Measurements from ENCODE around the gene CAMKMT. TPM values are rescaled to one million over a fixed set of nuclear protein-coding genes. Genes with fewer than 3 reads are reported as not detected.

The CAMKMT gene
- total RNA-seq, 1 experiment from 2014 or later: 17.4 TPM

DNA sequence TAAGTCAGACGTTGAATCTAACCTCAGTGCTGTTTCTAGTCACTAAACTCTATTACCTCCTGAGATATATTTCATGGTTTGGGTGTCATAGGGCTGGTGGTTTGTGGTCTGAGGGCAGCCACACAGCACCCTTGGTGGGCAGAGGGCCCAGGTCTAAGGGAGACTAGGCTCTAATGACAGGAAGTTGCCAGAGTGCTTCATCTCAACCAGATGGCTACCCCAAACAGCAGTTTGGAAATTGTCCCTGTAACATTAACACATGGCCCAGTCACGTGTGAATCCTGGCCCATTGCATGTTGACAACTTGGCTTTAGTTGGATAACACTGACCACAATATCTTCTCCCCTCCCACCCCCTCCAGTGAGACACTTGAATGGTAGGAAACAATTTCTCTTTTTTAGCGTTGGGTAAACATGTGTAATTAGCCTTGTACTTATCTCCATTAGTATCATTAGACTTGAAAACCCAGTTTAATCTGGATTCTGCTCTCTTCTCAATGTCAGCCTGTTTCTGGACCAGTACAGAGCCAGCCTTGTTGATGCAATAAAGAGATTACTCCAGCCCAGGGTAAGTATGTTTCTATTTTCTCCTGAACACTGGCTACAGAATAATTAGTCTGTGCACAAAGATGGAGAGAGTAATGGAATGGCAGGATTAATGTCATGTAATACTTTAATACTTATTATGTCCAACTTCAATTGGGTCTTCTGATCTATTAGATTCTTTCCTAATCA lies 392.0 kb downstream of the CAMKMT start:
- no peaks in the 10 kb centered on the region for H3K23me2 ChIP-seq (ENCODE audit: insufficient read length, low read depth, low read length, poor library complexity, severe bottlenecking)
- no peak overlapping the region for H2AFZ ChIP-seq (ENCODE audit: low read length)
- H3K14ac ChIP-seq (ENCODE audit: insufficient read depth, low read length): no peak overlapping the region
- no peak overlapping the region for H2AK5ac ChIP-seq (ENCODE audit: insufficient read length, low read length)
- no peaks in the 10 kb centered on the region for H3K27me3 Mint-ChIP-seq (ENCODE audit: low read depth)
- no peak overlapping the region for H4K5ac ChIP-seq (ENCODE audit: insufficient read length, low read depth, low read length)
- peaks cover 8% of the 10 kb centered on the region; the same call in 1 of the 2 replicates for H3K4me1 ChIP-seq (ENCODE audit: insufficient read depth, low read length)
- no peak overlapping the region for H4K91ac ChIP-seq (ENCODE audit: insufficient read length, low read depth, low read length)
- H3K27ac ChIP-seq (ENCODE audit: insufficient read length, low read depth, low read length): no peak overlapping the region
- H4K20me1 ChIP-seq (ENCODE audit: control insufficient read depth, insufficient read depth, insufficient read length): no peaks in the 10 kb centered on the region
- H3K4me1 Mint-ChIP-seq: peaks cover 32 to 37% of the 10 kb centered on the region in 2 experiments
- H3K56ac ChIP-seq (ENCODE audit: insufficient read length, low read depth, low read length): no peak overlapping the region
- no peak overlapping the region for H2BK120ac ChIP-seq (ENCODE audit: low read depth, low read length, poor library complexity, severe bottlenecking)
- H3T11ph ChIP-seq (ENCODE audit: low read length): no peak overlapping the region
- H4K8ac ChIP-seq (replicated peaks; ENCODE audit: insufficient read length, low read depth, low read length): no peak overlapping the region
- peak overlapping the region in 2 of 3 experiments; percentile 44 to 52; a peak in 1 of 7 replicates for H3K27ac Mint-ChIP-seq
- no peak overlapping the region for H3K4me2 ChIP-seq (ENCODE audit: insufficient read depth, insufficient read length, low read length)
- WGBS (ENCODE audit: extremely low coverage, insufficient read length, low lambda C conversion rate): no CpG with 5 or more reads among the region's 3 CpGs
- H3K4me3 Mint-ChIP-seq: no peak overlapping the region
- no peaks in the 10 kb centered on the region for H3K9me3 Mint-ChIP-seq
- no peak overlapping the region for H2BK20ac ChIP-seq (ENCODE audit: low read depth, low read length, poor library complexity, severe bottlenecking)
- H3K4ac ChIP-seq (ENCODE audit: low read depth, low read length): no peak overlapping the region
- no peaks in the 10 kb centered on the region for H3K79me2 ChIP-seq (ENCODE audit: insufficient read depth, low read length)
- no peak overlapping the region for H2BK12ac ChIP-seq (ENCODE audit: insufficient read length, low read depth, low read length)
- H3K79me1 ChIP-seq (ENCODE audit: insufficient read depth, low read depth, low read length, poor library complexity, severe bottlenecking): no peaks in the 10 kb centered on the region
- no peak for DNase-seq
- no peak overlapping the region for H3K23ac ChIP-seq (ENCODE audit: insufficient read length, low read depth, low read length)
- H3K9ac ChIP-seq (ENCODE audit: extremely low read depth, insufficient read length, low read length): no peak overlapping the region
- no peaks in the 10 kb centered on the region for H3K9me3 ChIP-seq (ENCODE audit: control insufficient read depth, low read depth, low read length)
- no peaks in the 10 kb centered on the region for H3K27me3 ChIP-seq (ENCODE audit: insufficient read depth, low read length)
- TF ChIP-seq, protein P1, sequence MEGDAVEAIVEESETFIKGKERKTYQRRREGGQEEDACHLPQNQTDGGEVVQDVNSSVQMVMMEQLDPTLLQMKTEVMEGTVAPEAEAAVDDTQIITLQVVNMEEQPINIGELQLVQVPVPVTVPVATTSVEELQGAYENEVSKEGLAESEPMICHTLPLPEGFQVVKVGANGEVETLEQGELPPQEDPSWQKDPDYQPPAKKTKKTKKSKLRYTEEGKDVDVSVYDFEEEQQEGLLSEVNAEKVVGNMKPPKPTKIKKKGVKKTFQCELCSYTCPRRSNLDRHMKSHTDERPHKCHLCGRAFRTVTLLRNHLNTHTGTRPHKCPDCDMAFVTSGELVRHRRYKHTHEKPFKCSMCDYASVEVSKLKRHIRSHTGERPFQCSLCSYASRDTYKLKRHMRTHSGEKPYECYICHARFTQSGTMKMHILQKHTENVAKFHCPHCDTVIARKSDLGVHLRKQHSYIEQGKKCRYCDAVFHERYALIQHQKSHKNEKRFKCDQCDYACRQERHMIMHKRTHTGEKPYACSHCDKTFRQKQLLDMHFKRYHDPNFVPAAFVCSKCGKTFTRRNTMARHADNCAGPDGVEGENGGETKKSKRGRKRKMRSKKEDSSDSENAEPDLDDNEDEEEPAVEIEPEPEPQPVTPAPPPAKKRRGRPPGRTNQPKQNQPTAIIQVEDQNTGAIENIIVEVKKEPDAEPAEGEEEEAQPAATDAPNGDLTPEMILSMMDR (conservative IDR thresholded peaks at IDR 0.05): no peak
- H2BK5ac ChIP-seq (ENCODE audit: insufficient read length, low read length): no peak overlapping the region
- no peak overlapping the region for H2BK15ac ChIP-seq (ENCODE audit: low read depth, low read length)
- H3K18ac ChIP-seq (ENCODE audit: insufficient read length, low read depth, low read length): no peak overlapping the region
- H3K36me3 Mint-ChIP-seq (ENCODE audit: insufficient read depth in 1 of 3, low read depth in 3 of 3): no peaks in the 10 kb centered on the region; a peak in 1 of 7 replicates

All from H9 (cell line).